Coronary artery (tissue), 2 donors: Measurements from ENCODE around the gene TTC33.

Source experiments
- DNase-seq: peaks from one replicate; pipeline ENCODE4 v3.0.0-alpha.2; 2017; ENCODE audit warnings: low spot score
- H3K27ac ChIP-seq, 2 donors: fragments of 200-600 bp; sonication (generic); one replicate each; pipeline ENCODE4 v1.5.1; 2016 to 2019
- H3K4me3 ChIP-seq: fragments of 200-600 bp; sonication (generic); 2 replicates; pipeline ENCODE4 v1.5.1; 2016; ENCODE audit warnings: mild to moderate bottlenecking, moderate library complexity
- CTCF ChIP-seq: fragments of 200-600 bp; sonication (generic); IDR thresholded peaks from one replicate; pipeline ENCODE4 v1.5.1; 2019; ENCODE audit warnings: antibody characterized with exemption

Gene TTC33

GRCh38 chr5:40492056-40492455 is 263.7 kb downstream of the TTC33 start:
- DNase-seq: no peak
- H3K4me3 ChIP-seq: no peak overlapping the region
- TF ChIP-seq CTCF: no peak
- H3K27ac ChIP-seq: no peak overlapping the region

GRCh38 chr5:40491644-40492043 is 264.1 kb downstream of the TTC33 start:
- no peak overlapping the region for H3K27ac ChIP-seq
- no peak for DNase-seq
- TF ChIP-seq CTCF: no peak
- no peak overlapping the region for H3K4me3 ChIP-seq

- no peak overlapping the region for H3K27ac ChIP-seq
- no peak overlapping the region for H3K4me3 ChIP-seq
- no peak for TF ChIP-seq CTCF
- DNase-seq: no peak
Measured at GRCh38 chr5:40490464-40491111, 265.2 kb downstream of the TTC33 start.

GRCh38 chr5:40489421-40489820 is 266.3 kb downstream of the TTC33 start:
- no peak for TF ChIP-seq CTCF
- no peak for DNase-seq
- H3K27ac ChIP-seq: no peak overlapping the region
- no peak overlapping the region for H3K4me3 ChIP-seq

- DNase-seq: no peak
- Histone ChIP-seq H3K4me3 (no peak overlapping the region), H3K27ac (no peak overlapping the region)
- TF ChIP-seq CTCF: no peak
Measured at GRCh38 chr5:40486437-40487275, 269.1 kb downstream of the TTC33 start.

- no peak for TF ChIP-seq CTCF
- H3K27ac ChIP-seq: peak overlapping the region in 1 of 2 donors; percentile 6
- no peak for DNase-seq
- no peak overlapping the region for H3K4me3 ChIP-seq
Measured at GRCh38 chr5:40485021-40485998, 270.5 kb downstream of the TTC33 start.
